Parathyroid adenoma (tissue), 2 donors: ENCODE data around the gene TMEM236.
"Not testable (repeated sequence)": the region's sequence is repeated elsewhere in the genome, so short reads cannot be mapped to it uniquely, and the experiment has no call there.

ENCODE experiments used
- H2AFZ ChIP-seq: fragments of 300-600 bp; sonication (generic); one replicate; pipeline ENCODE4 v1.7.0; 2017; ENCODE audit warnings: antibody characterized with exemption, mild to moderate bottlenecking
- H3K27ac ChIP-seq: fragments of 300-600 bp; sonication (generic); one replicate; pipeline ENCODE4 v1.7.0; 2017
- H3K27me3 ChIP-seq: fragments of 300-600 bp; sonication (generic); one replicate; pipeline ENCODE4 v1.7.0; 2017; ENCODE audit warnings: low read length; ENCODE audit not compliant: control insufficient read depth, insufficient read depth
- H3K36me3 ChIP-seq: fragments of 300-600 bp; sonication (generic); one replicate; pipeline ENCODE4 v1.7.0; 2017; ENCODE audit warnings: low read length; ENCODE audit not compliant: control insufficient read depth, insufficient read depth
- H3K4me1 ChIP-seq: fragments of 300-600 bp; sonication (generic); one replicate; pipeline ENCODE4 v1.7.0; 2017; ENCODE audit warnings: control low read depth
- H3K4me2 ChIP-seq: fragments of 300-600 bp; sonication (generic); one replicate; pipeline ENCODE4 v1.7.0; 2017; ENCODE audit warnings: low read length
- H3K4me3 ChIP-seq: fragments of 300-600 bp; sonication (generic); one replicate; pipeline ENCODE4 v1.7.0; 2017; ENCODE audit warnings: low read depth, low read length
- H3K79me2 ChIP-seq: fragments of 300-600 bp; sonication (generic); one replicate; pipeline ENCODE4 v1.7.0; 2017; ENCODE audit warnings: control low read depth
- H3K9ac ChIP-seq: fragments of 300-600 bp; sonication (generic); one replicate; pipeline ENCODE4 v1.7.0; 2017; ENCODE audit warnings: mild to moderate bottlenecking
- H3K9me3 ChIP-seq: fragments of 300-600 bp; sonication (generic); one replicate; pipeline ENCODE4 v1.7.0; 2017; ENCODE audit warnings: low read length; ENCODE audit not compliant: control insufficient read depth
- TF ChIP-seq, protein P1 (sequence below): fragments of 300-600 bp; sonication (generic); IDR thresholded peaks from one replicate; pipeline ENCODE4 v1.7.0; 2017; ENCODE audit warnings: antibody characterized with exemption, mild to moderate bottlenecking
- donor health status: primary hyperparathyroidism.

Gene TMEM236

DNA sequence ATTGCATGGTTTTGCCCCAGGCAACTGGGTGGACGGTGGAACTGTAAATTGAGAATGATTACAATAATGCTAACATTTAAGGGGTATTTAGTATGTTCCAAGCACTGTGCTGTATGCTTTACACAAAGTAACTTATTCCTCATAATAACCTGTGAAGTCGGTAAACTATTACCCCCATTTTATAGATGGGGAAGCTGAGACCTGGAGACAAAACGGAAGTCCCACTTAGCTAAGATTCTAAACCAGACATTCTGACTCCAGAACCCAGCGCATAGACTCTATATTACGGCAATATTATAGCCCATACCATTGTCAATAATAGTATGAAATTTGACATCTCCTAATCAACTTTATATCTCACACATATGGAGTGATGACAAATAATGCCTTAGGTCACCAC lies 39.9 kb upstream of the TMEM236 start:
- Histone ChIP-seq H2AFZ (no peak overlapping the region), H3K9me3 (no peaks in the 10 kb centered on the region), H3K4me1 (no peaks in the 10 kb centered on the region), H3K27me3 (no peaks in the 10 kb centered on the region), H3K4me3 (no peak overlapping the region), H3K79me2 (no peaks in the 10 kb centered on the region), H3K9ac (no peak overlapping the region), H3K4me2 (no peak overlapping the region), H3K36me3 (no peaks in the 10 kb centered on the region), H3K27ac (no peak overlapping the region)
- TF ChIP-seq, protein P1, sequence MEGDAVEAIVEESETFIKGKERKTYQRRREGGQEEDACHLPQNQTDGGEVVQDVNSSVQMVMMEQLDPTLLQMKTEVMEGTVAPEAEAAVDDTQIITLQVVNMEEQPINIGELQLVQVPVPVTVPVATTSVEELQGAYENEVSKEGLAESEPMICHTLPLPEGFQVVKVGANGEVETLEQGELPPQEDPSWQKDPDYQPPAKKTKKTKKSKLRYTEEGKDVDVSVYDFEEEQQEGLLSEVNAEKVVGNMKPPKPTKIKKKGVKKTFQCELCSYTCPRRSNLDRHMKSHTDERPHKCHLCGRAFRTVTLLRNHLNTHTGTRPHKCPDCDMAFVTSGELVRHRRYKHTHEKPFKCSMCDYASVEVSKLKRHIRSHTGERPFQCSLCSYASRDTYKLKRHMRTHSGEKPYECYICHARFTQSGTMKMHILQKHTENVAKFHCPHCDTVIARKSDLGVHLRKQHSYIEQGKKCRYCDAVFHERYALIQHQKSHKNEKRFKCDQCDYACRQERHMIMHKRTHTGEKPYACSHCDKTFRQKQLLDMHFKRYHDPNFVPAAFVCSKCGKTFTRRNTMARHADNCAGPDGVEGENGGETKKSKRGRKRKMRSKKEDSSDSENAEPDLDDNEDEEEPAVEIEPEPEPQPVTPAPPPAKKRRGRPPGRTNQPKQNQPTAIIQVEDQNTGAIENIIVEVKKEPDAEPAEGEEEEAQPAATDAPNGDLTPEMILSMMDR, result no peak

GRCh38 chr10:17712717-17713471 lies 39.1 kb upstream of the TMEM236 start:
- no peaks in the 10 kb centered on the region for H3K9me3 ChIP-seq
- no peak overlapping the region for H3K9ac ChIP-seq
- no peak overlapping the region for H2AFZ ChIP-seq
- TF ChIP-seq, protein P1, result no peak
- H3K27ac ChIP-seq, result no peak overlapping the region
- no peaks in the 10 kb centered on the region for H3K79me2 ChIP-seq
- H3K36me3 ChIP-seq, result no peaks in the 10 kb centered on the region
- no peak overlapping the region for H3K4me2 ChIP-seq
- no peak overlapping the region for H3K4me3 ChIP-seq
- no peaks in the 10 kb centered on the region for H3K27me3 ChIP-seq
- no peaks in the 10 kb centered on the region for H3K4me1 ChIP-seq

DNA sequence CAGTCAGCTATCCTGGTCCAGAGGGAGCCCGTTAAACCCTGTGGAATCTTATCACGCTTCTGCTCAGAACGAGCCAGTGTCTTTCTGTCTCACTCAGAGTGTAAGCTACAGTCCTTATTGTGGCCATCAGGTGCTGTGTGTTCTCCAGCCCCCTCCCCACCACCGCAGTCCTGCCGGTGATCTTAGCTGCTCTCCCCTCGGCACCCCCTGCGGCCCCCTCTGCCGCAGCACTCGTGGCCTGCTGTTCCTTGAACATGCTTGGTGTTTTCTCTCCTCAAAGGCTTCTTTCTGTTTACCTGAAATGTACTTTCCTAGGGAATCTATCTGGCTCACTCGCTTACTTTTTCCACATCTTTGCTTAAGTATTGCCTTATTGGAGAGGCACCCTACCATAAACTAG lies 38.2 kb upstream of the TMEM236 start:
- no peak overlapping the region for H2AFZ ChIP-seq
- H3K9me3 ChIP-seq, result no peaks in the 10 kb centered on the region
- H3K27me3 ChIP-seq, result no peaks in the 10 kb centered on the region
- TF ChIP-seq, protein P1, result no peak
- H3K36me3 ChIP-seq, result no peaks in the 10 kb centered on the region
- H3K27ac ChIP-seq, result no peak overlapping the region
- H3K4me2 ChIP-seq, result no peak overlapping the region
- no peak overlapping the region for H3K4me3 ChIP-seq
- H3K4me1 ChIP-seq, result no peaks in the 10 kb centered on the region
- H3K9ac ChIP-seq, result no peak overlapping the region
- H3K79me2 ChIP-seq, result no peaks in the 10 kb centered on the region

GRCh38 chr10:17716161-17716560 lies 35.8 kb upstream of the TMEM236 start:
- no peaks in the 10 kb centered on the region for H3K27me3 ChIP-seq
- TF ChIP-seq, protein P1, result no peak
- no peaks in the 10 kb centered on the region for H3K36me3 ChIP-seq
- H3K79me2 ChIP-seq, result no peaks in the 10 kb centered on the region
- H3K9me3 ChIP-seq, result no peaks in the 10 kb centered on the region
- H3K4me2 ChIP-seq, result no peak overlapping the region
- no peaks in the 10 kb centered on the region for H3K4me1 ChIP-seq
- no peak overlapping the region for H3K4me3 ChIP-seq
- no peak overlapping the region for H3K9ac ChIP-seq
- H3K27ac ChIP-seq, result no peak overlapping the region
- H2AFZ ChIP-seq, result no peak overlapping the region

DNA sequence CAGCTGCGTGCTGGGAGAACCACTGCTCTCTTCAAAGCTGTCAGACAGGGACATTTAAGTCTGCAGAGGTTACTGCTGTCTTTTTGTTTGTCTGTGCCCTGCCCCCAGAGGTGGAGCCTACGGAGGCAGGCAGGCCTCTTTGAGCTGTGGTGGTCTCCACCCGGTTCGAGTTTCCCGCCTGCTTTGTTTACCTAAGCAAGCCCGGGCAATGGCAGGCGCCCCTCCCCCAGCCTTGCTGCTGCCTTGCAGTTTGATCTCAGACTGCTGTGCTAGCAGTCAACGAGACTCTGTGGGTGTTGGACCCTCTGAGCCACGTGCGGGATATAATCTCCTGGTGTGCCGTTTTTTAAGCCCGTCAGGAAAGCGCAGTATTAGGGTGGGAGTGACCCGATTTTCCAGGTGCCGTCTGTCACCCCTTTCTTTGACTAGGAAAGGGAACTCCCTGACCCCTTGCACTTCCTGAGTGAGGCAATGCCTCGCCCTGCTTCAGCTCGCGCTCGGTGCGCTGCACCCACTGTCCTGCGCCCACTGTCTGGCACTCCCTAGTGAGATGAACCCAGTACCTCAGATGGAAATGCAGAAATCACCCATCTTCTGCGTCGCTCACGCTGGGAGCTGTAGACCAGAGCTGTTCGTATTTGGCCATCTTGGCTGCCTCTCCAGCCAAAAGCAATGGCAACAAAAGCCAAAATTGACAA lies 29.5 kb upstream of the TMEM236 start:
- H3K79me2 ChIP-seq, H3K36me3 ChIP-seq, H3K27me3 ChIP-seq, H3K9ac ChIP-seq, H3K27ac ChIP-seq, H3K9me3 ChIP-seq, H3K4me1 ChIP-seq, H2AFZ ChIP-seq, H3K4me2 ChIP-seq, H3K4me3 ChIP-seq: not testable (repeated sequence)
